Coronary artery (tissue), 2 donors: ENCODE measurements around the gene SUCO.

Experiments used
- DNase-seq: peaks from one replicate; pipeline ENCODE4 v3.0.0-alpha.2; 2017; ENCODE audit warnings: low spot score
- H3K27ac ChIP-seq, 2 donors: fragments of 200-600 bp; sonication (generic); one replicate each; pipeline ENCODE4 v1.5.1; 2016 to 2019
- H3K4me3 ChIP-seq: fragments of 200-600 bp; sonication (generic); 2 replicates; pipeline ENCODE4 v1.5.1; 2016; ENCODE audit warnings: mild to moderate bottlenecking, moderate library complexity
- CTCF ChIP-seq: fragments of 200-600 bp; sonication (generic); IDR thresholded peaks from one replicate; pipeline ENCODE4 v1.5.1; 2019; ENCODE audit warnings: antibody characterized with exemption

SUCO gene

GRCh38 chr1:172532700-172533512, at the start of gene SUCO:
Gene SUCO (plus strand): TSS chr1:172533150. CDS start chr1:172533436, 286 bp downstream.
- DNase-seq: peak; percentile 100
- Histone ChIP-seq H3K4me3 (peak within 1 kb of the TSS; percentile 81), H3K27ac (peak within 1 kb of the TSS; percentile 95 to 98)
- TF ChIP-seq CTCF: no peak

GRCh38 chr1:172483448-172483847, 49.5 kb upstream of the SUCO start:
- DNase-seq: no peak
- no peak overlapping the region for H3K4me3 ChIP-seq
- H3K27ac ChIP-seq: no peak overlapping the region
- TF ChIP-seq CTCF: no peak

- H3K4me3 ChIP-seq: no peak overlapping the region
- no peak for TF ChIP-seq CTCF
- no peak for DNase-seq
- no peak overlapping the region for H3K27ac ChIP-seq
Observed at GRCh38 chr1:172484252-172484651, 48.7 kb upstream of the SUCO start.

GRCh38 chr1:172485626-172486025, 47.3 kb upstream of the SUCO start:
- Histone ChIP-seq H3K4me3 (no peak overlapping the region), H3K27ac (no peak overlapping the region)
- DNase-seq: no peak
- no peak for TF ChIP-seq CTCF

GRCh38 chr1:172486805-172487454, 46.0 kb upstream of the SUCO start:
- no peak for DNase-seq
- Histone ChIP-seq H3K4me3 (no peak overlapping the region), H3K27ac (no peak overlapping the region)
- TF ChIP-seq CTCF: no peak

GRCh38 chr1:172487550-172487949, 45.4 kb upstream of the SUCO start:
- no peak for TF ChIP-seq CTCF
- Histone ChIP-seq H3K27ac (no peak overlapping the region), H3K4me3 (no peak overlapping the region)
- DNase-seq: no peak

GRCh38 chr1:172488393-172488792, 44.6 kb upstream of the SUCO start:
- Histone ChIP-seq H3K4me3 (no peak overlapping the region), H3K27ac (no peak overlapping the region)
- no peak for TF ChIP-seq CTCF
- no peak for DNase-seq
